Endothelial cell (in vitro differentiated cells): Measurements from ENCODE around the gene PNPLA8. TPM values are rescaled to one million over a fixed set of nuclear protein-coding genes. Genes with fewer than 3 reads are reported as not detected.

Source experiments
- DNase-seq: peaks from one replicate; pipeline ENCODE4 v3.0.0; 2021; ENCODE audit warnings: low spot score
- H3K27ac Mint-ChIP-seq: one replicate; pipeline ENCODE4 v1.8.0; 2021; ENCODE audit warnings: mixed read lengths, inconsistent platforms; ENCODE audit not compliant: unreplicated experiment
- H3K27me3 Mint-ChIP-seq: one replicate; pipeline ENCODE4 v1.8.0; 2021; ENCODE audit warnings: mild to moderate bottlenecking, moderate library complexity, mixed read lengths, inconsistent platforms; ENCODE audit not compliant: unreplicated experiment
- H3K36me3 Mint-ChIP-seq: one replicate; pipeline ENCODE4 v1.8.0; 2021; ENCODE audit warnings: mild to moderate bottlenecking, low read depth, mixed read lengths, inconsistent platforms; ENCODE audit not compliant: unreplicated experiment
- H3K4me1 Mint-ChIP-seq: one replicate; pipeline ENCODE4 v1.8.0; 2021; ENCODE audit warnings: mild to moderate bottlenecking, mixed read lengths, inconsistent platforms; ENCODE audit not compliant: unreplicated experiment
- H3K4me3 Mint-ChIP-seq: one replicate; pipeline ENCODE4 v1.8.0; 2021; ENCODE audit warnings: mild to moderate bottlenecking, mixed read lengths, inconsistent platforms; ENCODE audit not compliant: unreplicated experiment
- H3K9me3 Mint-ChIP-seq: one replicate; pipeline ENCODE4 v1.8.0; 2021; ENCODE audit warnings: mixed read lengths, inconsistent platforms; ENCODE audit not compliant: unreplicated experiment
- CTCF ChIP-seq: fragments of 200-600 bp; sonication (generic); IDR thresholded peaks from one replicate; pipeline ENCODE4 v1.5.0; 2021; ENCODE audit warnings: antibody characterized with exemption; ENCODE audit not compliant: unreplicated experiment
- total RNA-seq: library from RNA; stranded (reverse); fragmentation: NEBNext Ultra II Directional; extraction: Animal tissue kit (Norgen Biotek cat#: 25700); gene quantifications from one replicate; pipeline ENCODE4 v1.2.1, GENCODE V29; 2021; ENCODE audit not compliant: unreplicated experiment

PNPLA8 gene
- total RNA-seq, 1 donor from 2014 or later = 15.6 TPM

- Mint-ChIP-seq H3K27ac (no peak overlapping the region), H3K9me3 (no peaks in the 10 kb centered on the region), H3K4me3 (no peak overlapping the region), H3K4me1 (no peaks in the 10 kb centered on the region), H3K27me3 (no peaks in the 10 kb centered on the region), H3K36me3 (no peaks in the 10 kb centered on the region)
- TF ChIP-seq CTCF = no peak
- no peak for DNase-seq
These were observed 77.1 kb downstream of the PNPLA8 start for GRCh38 chr7:108448584-108449505.

GRCh38 chr7:108442039-108442568 is 83.8 kb downstream of the PNPLA8 start:
- H3K4me1 Mint-ChIP-seq = no peaks in the 10 kb centered on the region

GRCh38 chr7:108441392-108441955 is 84.5 kb downstream of the PNPLA8 start:
- Mint-ChIP-seq H3K9me3 (no peaks in the 10 kb centered on the region), H3K4me3 (no peak overlapping the region), H3K27me3 (no peaks in the 10 kb centered on the region), H3K27ac (no peak overlapping the region), H3K4me1 (no peaks in the 10 kb centered on the region), H3K36me3 (no peaks in the 10 kb centered on the region)
- TF ChIP-seq CTCF = no peak
- no peak for DNase-seq

More at GRCh38 chr7:108442039-108442568, 83.8 kb downstream of the PNPLA8 start:
- Mint-ChIP-seq H3K4me3 (no peak overlapping the region), H3K9me3 (no peaks in the 10 kb centered on the region), H3K27ac (no peak overlapping the region), H3K36me3 (no peaks in the 10 kb centered on the region), H3K27me3 (no peaks in the 10 kb centered on the region)
- DNase-seq = no peak
- TF ChIP-seq CTCF = no peak

GRCh38 chr7:108440613-108441012 is 85.3 kb downstream of the PNPLA8 start:
- Mint-ChIP-seq H3K27me3 (no peaks in the 10 kb centered on the region), H3K36me3 (no peaks in the 10 kb centered on the region)
- no peak for TF ChIP-seq CTCF

GRCh38 chr7:108436906-108437305 is 89.0 kb downstream of the PNPLA8 start:
- Mint-ChIP-seq H3K27ac (no peak overlapping the region), H3K36me3 (no peaks in the 10 kb centered on the region), H3K4me1 (no peaks in the 10 kb centered on the region), H3K9me3 (no peaks in the 10 kb centered on the region), H3K4me3 (no peak overlapping the region), H3K27me3 (no peaks in the 10 kb centered on the region)
- no peak for TF ChIP-seq CTCF
- no peak for DNase-seq

More at GRCh38 chr7:108440613-108441012, 85.3 kb downstream of the PNPLA8 start:
- no peak for DNase-seq
- H3K4me3 Mint-ChIP-seq = no peak overlapping the region
- H3K9me3 Mint-ChIP-seq = no peaks in the 10 kb centered on the region
- H3K27ac Mint-ChIP-seq = no peak overlapping the region
- no peaks in the 10 kb centered on the region for H3K4me1 Mint-ChIP-seq
